ENCODE measurements around the gene BFSP2.

DNA sequence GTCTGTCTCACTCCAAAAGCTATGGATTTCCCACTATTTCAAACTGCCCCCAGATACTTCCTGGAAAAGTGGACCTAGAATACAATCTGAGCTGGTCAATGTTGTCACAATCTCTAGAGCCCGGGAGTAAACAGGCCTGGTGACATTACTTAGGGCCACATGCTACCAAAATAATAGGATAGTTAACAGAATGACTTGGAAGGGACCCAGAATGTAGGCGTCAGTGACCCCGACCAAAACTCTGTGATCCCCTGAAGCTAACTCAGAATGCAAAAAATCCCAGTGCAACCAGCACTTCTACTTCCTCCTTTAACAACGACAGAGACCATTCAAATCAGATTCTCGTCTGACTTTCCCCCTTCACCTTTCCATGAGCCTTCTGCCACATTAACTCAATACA is 122.1 kb downstream of the BFSP2 start:
- TF ChIP-seq, protein P1, sequence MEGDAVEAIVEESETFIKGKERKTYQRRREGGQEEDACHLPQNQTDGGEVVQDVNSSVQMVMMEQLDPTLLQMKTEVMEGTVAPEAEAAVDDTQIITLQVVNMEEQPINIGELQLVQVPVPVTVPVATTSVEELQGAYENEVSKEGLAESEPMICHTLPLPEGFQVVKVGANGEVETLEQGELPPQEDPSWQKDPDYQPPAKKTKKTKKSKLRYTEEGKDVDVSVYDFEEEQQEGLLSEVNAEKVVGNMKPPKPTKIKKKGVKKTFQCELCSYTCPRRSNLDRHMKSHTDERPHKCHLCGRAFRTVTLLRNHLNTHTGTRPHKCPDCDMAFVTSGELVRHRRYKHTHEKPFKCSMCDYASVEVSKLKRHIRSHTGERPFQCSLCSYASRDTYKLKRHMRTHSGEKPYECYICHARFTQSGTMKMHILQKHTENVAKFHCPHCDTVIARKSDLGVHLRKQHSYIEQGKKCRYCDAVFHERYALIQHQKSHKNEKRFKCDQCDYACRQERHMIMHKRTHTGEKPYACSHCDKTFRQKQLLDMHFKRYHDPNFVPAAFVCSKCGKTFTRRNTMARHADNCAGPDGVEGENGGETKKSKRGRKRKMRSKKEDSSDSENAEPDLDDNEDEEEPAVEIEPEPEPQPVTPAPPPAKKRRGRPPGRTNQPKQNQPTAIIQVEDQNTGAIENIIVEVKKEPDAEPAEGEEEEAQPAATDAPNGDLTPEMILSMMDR (IDR thresholded peaks at IDR 0.05) = no peak
- TF ChIP-seq POLR2A (IDR thresholded peaks at IDR 0.05) = no peak
